Neural cell (in vitro differentiated cells): ENCODE data around the gene ADCY2. TPM values are rescaled to one million over a fixed set of nuclear protein-coding genes. Genes with fewer than 3 reads are reported as not detected.

Experiments used
- H2AFZ ChIP-seq: fragments of 200-600, 300-800 bp; sonication (generic), shearing (Covaris generic); 2 replicates; pipeline ENCODE4 v1.6.0; 2014; ENCODE audit warnings: low read depth, mild to moderate bottlenecking, antibody characterized with exemption, low read length, moderate library complexity
- H3F3A ChIP-seq: fragments of 200-600 bp; shearing (Covaris generic); 2 replicates; pipeline ENCODE4 v1.6.1; 2016; ENCODE audit warnings: mild to moderate bottlenecking, moderate library complexity, mixed read lengths, antibody characterized with exemption, low read length; ENCODE audit not compliant: insufficient read depth, poor library complexity, severe bottlenecking
- H3K27ac ChIP-seq: fragments of 200-600, 300-800 bp; sonication (generic), shearing (Covaris generic); 2 replicates; pipeline ENCODE4 v1.5.1; 2014; ENCODE audit warnings: mild to moderate bottlenecking, low read length, moderate library complexity
- H3K27me3 ChIP-seq: fragments of 300-800, 200-600 bp; sonication (generic), shearing (Covaris generic); 2 replicates; pipeline ENCODE4 v1.6.0; 2014; ENCODE audit warnings: mild to moderate bottlenecking, low read depth, low read length, moderate library complexity; ENCODE audit not compliant: insufficient read depth
- H3K36me3 ChIP-seq: fragments of 300-800, 200-600 bp; sonication (generic), shearing (Covaris generic); 2 replicates; pipeline ENCODE4 v1.5.1; 2014; ENCODE audit warnings: mild to moderate bottlenecking, antibody characterized with exemption, low read length, moderate library complexity; ENCODE audit not compliant: insufficient read depth
- H3K4me2 ChIP-seq: fragments of 300-800, 200-600 bp; sonication (generic), shearing (Covaris generic); 2 replicates; pipeline ENCODE4 v1.6.0; 2014; ENCODE audit warnings: mild to moderate bottlenecking, low read length
- H3K4me3 ChIP-seq: fragments of 300-800, 200-600 bp; sonication (generic), shearing (Covaris generic); 2 replicates; pipeline ENCODE4 v1.5.1; 2014; ENCODE audit warnings: mild to moderate bottlenecking, low read length, moderate library complexity
- H3K79me2 ChIP-seq: fragments of 200-600 bp; shearing (Covaris generic); replicated peaks from 2 replicates; pipeline ENCODE4 v1.6.0; 2014; ENCODE audit warnings: mild to moderate bottlenecking, low read length, moderate library complexity; ENCODE audit not compliant: insufficient read depth
- H3K9ac ChIP-seq: fragments of 300-800, 200-600 bp; sonication (generic), shearing (Covaris generic); 2 replicates; pipeline ENCODE4 v1.6.1; 2016; ENCODE audit warnings: mild to moderate bottlenecking, low read length, mixed read lengths
- H3K9me2 ChIP-seq: fragments of 200-600 bp; shearing (Covaris generic); 2 replicates; pipeline ENCODE4 v1.6.1; 2016; ENCODE audit warnings: mild to moderate bottlenecking, low read length, mixed read lengths; ENCODE audit not compliant: insufficient read depth
- H3K9me3 ChIP-seq: fragments of 200-600, 300-800 bp; sonication (generic), shearing (Covaris generic); 2 replicates; pipeline ENCODE4 v1.6.1; 2016; ENCODE audit warnings: mild to moderate bottlenecking, mixed run types, low read length, moderate library complexity, mixed read lengths
- H4K20me1 ChIP-seq: fragments of 200-600 bp; shearing (Covaris generic); 2 replicates; pipeline ENCODE4 v1.6.1; 2016; ENCODE audit warnings: mild to moderate bottlenecking, mixed run types; ENCODE audit not compliant: insufficient read depth
- CTCF ChIP-seq: fragments of 450-650 bp; IDR thresholded peaks from 2 replicates; pipeline ENCODE4 v1.5.1; 2014; ENCODE audit warnings: antibody characterized with exemption, mild to moderate bottlenecking, moderate library complexity; ENCODE audit not compliant: poor library complexity, severe bottlenecking
- EP300 ChIP-seq: fragments of 450-650 bp; conservative IDR thresholded peaks from 2 replicates; pipeline ENCODE4 v1.6.1; 2014; ENCODE audit warnings: antibody characterized with exemption, mild to moderate bottlenecking, moderate library complexity; ENCODE audit not compliant: poor library complexity, severe bottlenecking
- EZH2 ChIP-seq: fragments of 200-600, 300-800 bp; shearing (Covaris generic), sonication (generic); IDR thresholded peaks from 2 replicates; pipeline ENCODE4 v1.6.1; 2014; ENCODE audit warnings: antibody characterized with exemption, low read length, borderline replicate concordance, mild to moderate bottlenecking; ENCODE audit not compliant: insufficient read depth, poor library complexity, severe bottlenecking
- MXI1 ChIP-seq: fragments of 450-650 bp; conservative IDR thresholded peaks from 2 replicates; pipeline ENCODE4 v1.6.1; 2014; ENCODE audit warnings: antibody characterized with exemption, mild to moderate bottlenecking; ENCODE audit not compliant: poor library complexity, severe bottlenecking
- POLR2AphosphoS5 ChIP-seq: IDR thresholded peaks from 2 replicates; pipeline ENCODE4 v1.6.1; 2012
- RAD21 ChIP-seq: fragments of 450-650 bp; conservative IDR thresholded peaks from 2 replicates; pipeline ENCODE4 v1.6.1; 2014; ENCODE audit warnings: antibody characterized with exemption, mild to moderate bottlenecking, moderate library complexity
- REST ChIP-seq: IDR thresholded peaks from 2 replicates; pipeline ENCODE4 v1.6.1; 2012; ENCODE audit warnings: borderline replicate concordance
- SMC3 ChIP-seq: fragments of 450-650 bp; conservative IDR thresholded peaks from 2 replicates; pipeline ENCODE4 v1.6.1; 2014; ENCODE audit warnings: antibody characterized with exemption, mild to moderate bottlenecking, moderate library complexity; ENCODE audit not compliant: poor library complexity
- TAF1 ChIP-seq: IDR thresholded peaks from 2 replicates; pipeline ENCODE4 v1.6.1; 2012; ENCODE audit warnings: low read depth
- polyA plus RNA-seq: library from polyadenylated mRNA; depleted of rRNA; stranded (reverse); fragments of >200 nt; gene quantifications from 2 replicates; pipeline ENCODE4 v1.2.3, GENCODE V29; 2014

Gene ADCY2
- polyA plus RNA-seq, 1 donor from 2014 or later: 1.9 TPM

GRCh38 chr5:7453947-7454346 lies 58.0 kb downstream of the ADCY2 start:
- no peak overlapping the region for H3K27ac ChIP-seq
- no peaks in the 10 kb centered on the region for H3K9me2 ChIP-seq
- H3K79me2 ChIP-seq: no peaks in the 10 kb centered on the region
- H3K9me3 ChIP-seq: no peaks in the 10 kb centered on the region
- H3F3A ChIP-seq: no peaks in the 10 kb centered on the region
- no peaks in the 10 kb centered on the region for H3K36me3 ChIP-seq
- H3K27me3 ChIP-seq: no peaks in the 10 kb centered on the region
- H4K20me1 ChIP-seq: no peaks in the 10 kb centered on the region
- TF ChIP-seq SMC3: no peak
- no peak for TF ChIP-seq TAF1
- H2AFZ ChIP-seq: no peak overlapping the region
- H3K4me3 ChIP-seq: no peak overlapping the region
- no peak overlapping the region for H3K9ac ChIP-seq
- H3K4me2 ChIP-seq: no peak overlapping the region

GRCh38 chr5:7456206-7456605 lies 60.3 kb downstream of the ADCY2 start:
- Histone ChIP-seq H3K9me2 (no peaks in the 10 kb centered on the region), H4K20me1 (no peaks in the 10 kb centered on the region), H3K27ac (no peak overlapping the region), H3K9me3 (no peaks in the 10 kb centered on the region), H3K36me3 (no peaks in the 10 kb centered on the region), H3K27me3 (no peaks in the 10 kb centered on the region), H3K4me3 (no peak overlapping the region), H2AFZ (no peak overlapping the region), H3K9ac (no peak overlapping the region), H3F3A (no peaks in the 10 kb centered on the region), H3K4me2 (no peak overlapping the region), H3K79me2 (no peaks in the 10 kb centered on the region)
- TF ChIP-seq EZH2: no peak
- TF ChIP-seq CTCF: no peak
- TF ChIP-seq TAF1: no peak
- no peak for TF ChIP-seq MXI1
- no peak for TF ChIP-seq SMC3
- no peak for TF ChIP-seq POLR2AphosphoS5
- no peak for TF ChIP-seq RAD21
- no peak for TF ChIP-seq REST
- no peak for TF ChIP-seq EP300

- TF ChIP-seq CTCF: no peak
- TF ChIP-seq RAD21: no peak
- no peak for TF ChIP-seq REST
- no peak for TF ChIP-seq EZH2
- no peak for TF ChIP-seq EP300
- TF ChIP-seq POLR2AphosphoS5: no peak
- TF ChIP-seq TAF1: no peak
- TF ChIP-seq SMC3: no peak
- TF ChIP-seq MXI1: no peak
- H3K27me3 ChIP-seq: no peaks in the 10 kb centered on the region
- H3K27ac ChIP-seq: no peak overlapping the region
- no peak overlapping the region for H2AFZ ChIP-seq
- no peak overlapping the region for H3K4me3 ChIP-seq
- no peaks in the 10 kb centered on the region for H3K36me3 ChIP-seq
- no peaks in the 10 kb centered on the region for H3K9me2 ChIP-seq
- H3K79me2 ChIP-seq: no peaks in the 10 kb centered on the region
- no peaks in the 10 kb centered on the region for H3K9me3 ChIP-seq
- H3K4me2 ChIP-seq: no peak overlapping the region
- H3F3A ChIP-seq: no peaks in the 10 kb centered on the region
- H3K9ac ChIP-seq: no peak overlapping the region
- H4K20me1 ChIP-seq: no peaks in the 10 kb centered on the region
Measured at GRCh38 chr5:7461371-7461770, 65.4 kb downstream of the ADCY2 start.
